Fibroblast of lung (primary cell): ENCODE data around the gene FPR1. TPM values are rescaled to one million over a fixed set of nuclear protein-coding genes. Genes with fewer than 3 reads are reported as not detected.
"Not testable (repeated sequence)": the region's sequence is repeated elsewhere in the genome, so short reads cannot be mapped to it uniquely, and the experiment has no call there.

Experiments
- DNase-seq, 2 donors: peaks; one replicate each; pipeline versions ENCODE4 v3.0.0 to v3.0.0-alpha.2; 2010; ENCODE audit warnings: low read depth in 2 of 2
- H2AFZ ChIP-seq: 2 replicates; pipeline ENCODE4 v1.5.1; 2012; ENCODE audit warnings: low read length, control low read depth, inconsistent platforms
- H3K27ac ChIP-seq: 2 replicates; pipeline ENCODE4 v1.5.1; 2011; ENCODE audit warnings: low read length, control low read depth; ENCODE audit not compliant: insufficient read depth
- H3K27me3 ChIP-seq: 2 replicates; pipeline ENCODE4 v1.5.1; 2011; ENCODE audit warnings: mild to moderate bottlenecking, low read length; ENCODE audit not compliant: control insufficient read depth, insufficient read depth
- H3K36me3 ChIP-seq: 2 replicates; pipeline ENCODE4 v1.5.1; 2011; ENCODE audit warnings: low read length; ENCODE audit not compliant: control insufficient read depth, insufficient read depth
- H3K4me1 ChIP-seq: 2 replicates; pipeline ENCODE4 v1.5.1; 2011; ENCODE audit warnings: low read length; ENCODE audit not compliant: control insufficient read depth, insufficient read depth; ENCODE audit errors: extremely low read depth
- H3K4me2 ChIP-seq: 2 replicates; pipeline ENCODE4 v1.5.1; 2011; ENCODE audit warnings: low read length, control low read depth; ENCODE audit not compliant: insufficient read depth; ENCODE audit errors: extremely low read depth
- H3K4me3 ChIP-seq, 4 experiments: fragments of 200-600 bp in 1 of 4; sonication (generic) in 1 of 4; replicated peaks in 1 of 4; 2 replicates each; pipeline ENCODE4 v1.5.1; 2011 to 2016; ENCODE audit warnings: low read length in 4 of 4, low read depth in 3 of 4, mild to moderate bottlenecking in 3 of 4, control low read depth in 2 of 4, inconsistent platforms in 1 of 4, mixed read lengths in 1 of 4; ENCODE audit not compliant: insufficient read depth in 1 of 4; ENCODE audit errors: control extremely low read depth in 1 of 4
- H3K79me2 ChIP-seq: 2 replicates; pipeline ENCODE4 v1.5.1; 2012; ENCODE audit warnings: mild to moderate bottlenecking, low read length, inconsistent platforms; ENCODE audit not compliant: control insufficient read depth, insufficient read depth
- H3K9ac ChIP-seq: 2 replicates; pipeline ENCODE4 v1.5.1; 2011; ENCODE audit warnings: mild to moderate bottlenecking, low read length, control low read depth; ENCODE audit not compliant: insufficient read depth
- H3K9me3 ChIP-seq: 2 replicates; pipeline ENCODE4 v1.5.1; 2012; ENCODE audit warnings: low read depth, low read length; ENCODE audit not compliant: control insufficient read depth, insufficient read depth
- H4K20me1 ChIP-seq: 2 replicates; pipeline ENCODE4 v1.5.1; 2011; ENCODE audit warnings: low read length; ENCODE audit not compliant: control insufficient read depth, insufficient read depth; ENCODE audit errors: extremely low read depth
- CTCF ChIP-seq, 2 donors: IDR thresholded peaks in 1 of 2; conservative IDR thresholded peaks in 1 of 2; 1 replicate in 1 of 2; 2 replicates in 1 of 2; pipeline ENCODE4 v1.5.1; 2011 to 2012; ENCODE audit warnings: low read length in 2 of 2, control low read depth in 1 of 2, inconsistent platforms in 1 of 2, low read depth in 1 of 2, mild to moderate bottlenecking in 1 of 2
- EZH2 ChIP-seq: IDR thresholded peaks from 2 replicates; pipeline ENCODE4 v1.5.1; 2012; ENCODE audit warnings: low read length, control low read depth, mild to moderate bottlenecking; ENCODE audit errors: missing control alignments
- polyA plus RNA-seq, 2 donors: library from polyadenylated mRNA; depleted of rRNA in 1 of 2; stranded (reverse) in 1 of 2; unstranded in 1 of 2; fragments of >200 nt; gene quantifications; 2 replicates each; pipeline ENCODE4 v1.2.1, GENCODE V29; 2011 to 2012; ENCODE audit warnings: missing spikeins in 1 of 2
- total RNA-seq: library from RNA; depleted of rRNA; stranded (reverse); fragments of >200 nt; gene quantifications from 2 replicates; pipeline ENCODE4 v1.2.1, GENCODE V29; 2014

The FPR1 gene
- total and polyA plus RNA-seq, 2 donors (not counting 1 experiment from before 2014, with no cell fraction given): 0.14 TPM; not detected in 1

GRCh38 chr19:51739466-51740213 is 12.0 kb downstream of the FPR1 start:
- H3K79me2 ChIP-seq: no peaks in the 10 kb centered on the region
- H3K9me3 ChIP-seq: no peaks in the 10 kb centered on the region
- H3K9ac ChIP-seq: no peak overlapping the region
- no peaks in the 10 kb centered on the region for H4K20me1 ChIP-seq
- H3K4me2 ChIP-seq: no peak overlapping the region
- H3K4me3 ChIP-seq: no peak overlapping the region
- TF ChIP-seq EZH2: no peak
- no peak for TF ChIP-seq CTCF (conservative IDR thresholded peaks at IDR 0.05 in 1 of 2, IDR thresholded peaks at IDR 0.05 in 1 of 2; ENCODE audit: low read depth in 1 of 2, low read length in 2 of 2)
- peak in 1 of 2 donors; percentile 39 for DNase-seq
- H2AFZ ChIP-seq: no peak overlapping the region
- no peaks in the 10 kb centered on the region for H3K27me3 ChIP-seq
- no peak overlapping the region for H3K27ac ChIP-seq
- H3K36me3 ChIP-seq: no peaks in the 10 kb centered on the region
- no peaks in the 10 kb centered on the region for H3K4me1 ChIP-seq

- H3K4me3 ChIP-seq, H3K27ac ChIP-seq, H2AFZ ChIP-seq, H3K4me1 ChIP-seq, H4K20me1 ChIP-seq, H3K9me3 ChIP-seq, H3K36me3 ChIP-seq, H3K9ac ChIP-seq, DNase-seq, H3K27me3 ChIP-seq, H3K4me2 ChIP-seq, H3K79me2 ChIP-seq: not testable (repeated sequence)
Observed at GRCh38 chr19:51738523-51738922, 13.2 kb downstream of the FPR1 start.

GRCh38 chr19:51737924-51738323 is 13.8 kb downstream of the FPR1 start:
- Histone ChIP-seq H2AFZ (no peak overlapping the region), H3K79me2 (no peaks in the 10 kb centered on the region), H3K9ac (no peak overlapping the region), H3K4me3 (no peak overlapping the region), H3K36me3 (no peaks in the 10 kb centered on the region), H3K27ac (no peak overlapping the region), H3K9me3 (no peaks in the 10 kb centered on the region), H4K20me1 (no peaks in the 10 kb centered on the region), H3K4me1 (no peaks in the 10 kb centered on the region), H3K4me2 (no peak overlapping the region), H3K27me3 (no peaks in the 10 kb centered on the region)
- DNase-seq: no peak
- TF ChIP-seq CTCF (conservative IDR thresholded peaks at IDR 0.05 in 1 of 2, IDR thresholded peaks at IDR 0.05 in 1 of 2; ENCODE audit: low read depth in 1 of 2, low read length in 2 of 2) (no peak), EZH2 (no peak)
